GM13977 (cell line): ENCODE measurements around the gene MOCOS.
A peak's percentile ranks its signal among the peaks of the same experiment; 100 is the strongest.

ENCODE experiments used
- DNase-seq: peaks from one replicate; pipeline ENCODE4 v3.0.0; 2012; ENCODE audit warnings: low spot score
- in situ Hi-C: fragments of 300-500 bp; cut with MboI; formaldehyde crosslinking; loops from one replicate; pipeline ENCODE4 v1.12.0; 2022; ENCODE audit warnings: low sequenced_read_pairs, low pct_unique_long_range_greater_than_20kb, mixed read lengths, inconsistent platforms; ENCODE audit not compliant: unreplicated experiment
- TF ChIP-seq, protein P1 (sequence below): IDR thresholded peaks from 2 replicates; pipeline ENCODE4 v1.5.1; 2012; ENCODE audit warnings: mild to moderate bottlenecking, control low read depth; ENCODE audit not compliant: insufficient read depth; ENCODE audit errors: extremely low read depth, missing control alignments

The MOCOS gene

DNA sequence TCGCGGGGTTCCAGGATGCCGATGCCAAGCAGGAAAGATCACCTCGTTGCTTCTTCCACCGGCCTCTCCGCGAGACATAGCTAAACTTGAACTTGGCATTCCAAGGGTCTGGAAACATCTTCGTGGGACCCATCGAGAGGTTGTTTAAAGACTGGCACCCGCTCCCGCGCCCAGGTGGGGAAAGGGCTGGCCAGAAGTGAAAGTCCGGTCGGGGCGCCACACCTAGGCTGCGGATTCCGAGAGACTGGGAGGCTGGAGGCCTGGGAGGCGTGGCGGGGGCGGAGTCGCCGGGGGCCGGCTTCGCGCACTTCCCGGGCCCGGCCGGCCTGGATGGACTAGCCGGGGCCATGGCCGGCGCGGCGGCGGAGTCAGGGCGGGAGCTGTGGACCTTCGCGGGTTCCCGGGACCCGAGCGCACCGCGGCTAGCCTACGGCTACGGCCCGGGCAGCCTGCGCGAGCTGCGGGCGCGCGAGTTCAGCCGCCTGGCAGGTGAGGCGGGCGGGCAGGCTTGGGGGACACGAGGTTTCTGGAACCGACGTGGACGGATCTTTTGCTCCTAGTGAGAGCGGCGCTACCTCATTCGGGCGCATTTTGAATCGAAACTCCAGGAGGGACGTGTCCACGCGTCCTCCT is at the start of gene MOCOS:
TSS of gene MOCOS (plus strand) at position 305 of the 633 bp plus-strand sequence. CDS start at position 348, 43 bp downstream.
- DNase-seq: peak; percentile 84

DNA sequence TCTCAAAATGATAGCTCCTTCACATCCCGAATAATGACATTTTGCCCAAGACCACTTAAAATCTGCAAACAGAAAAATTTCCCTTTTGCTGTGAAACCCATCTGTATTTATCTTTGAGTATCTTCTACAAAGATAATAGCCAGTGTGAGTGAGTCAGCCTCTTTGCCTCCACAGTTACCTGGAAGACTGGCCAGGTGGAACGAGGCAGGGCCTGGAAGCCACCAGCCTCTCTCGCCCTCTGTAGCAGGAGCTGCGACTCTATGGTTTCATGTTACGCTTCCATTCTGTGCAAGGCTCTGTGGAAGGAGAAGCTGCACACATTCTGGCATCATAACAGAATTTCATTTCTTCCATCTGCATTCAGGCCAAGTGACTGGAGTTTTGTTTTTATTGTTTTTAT is 48.1 kb upstream of the MOCOS start:
- in situ Hi-C loops: no loop called here
- no peak for DNase-seq
- TF ChIP-seq, protein P1, sequence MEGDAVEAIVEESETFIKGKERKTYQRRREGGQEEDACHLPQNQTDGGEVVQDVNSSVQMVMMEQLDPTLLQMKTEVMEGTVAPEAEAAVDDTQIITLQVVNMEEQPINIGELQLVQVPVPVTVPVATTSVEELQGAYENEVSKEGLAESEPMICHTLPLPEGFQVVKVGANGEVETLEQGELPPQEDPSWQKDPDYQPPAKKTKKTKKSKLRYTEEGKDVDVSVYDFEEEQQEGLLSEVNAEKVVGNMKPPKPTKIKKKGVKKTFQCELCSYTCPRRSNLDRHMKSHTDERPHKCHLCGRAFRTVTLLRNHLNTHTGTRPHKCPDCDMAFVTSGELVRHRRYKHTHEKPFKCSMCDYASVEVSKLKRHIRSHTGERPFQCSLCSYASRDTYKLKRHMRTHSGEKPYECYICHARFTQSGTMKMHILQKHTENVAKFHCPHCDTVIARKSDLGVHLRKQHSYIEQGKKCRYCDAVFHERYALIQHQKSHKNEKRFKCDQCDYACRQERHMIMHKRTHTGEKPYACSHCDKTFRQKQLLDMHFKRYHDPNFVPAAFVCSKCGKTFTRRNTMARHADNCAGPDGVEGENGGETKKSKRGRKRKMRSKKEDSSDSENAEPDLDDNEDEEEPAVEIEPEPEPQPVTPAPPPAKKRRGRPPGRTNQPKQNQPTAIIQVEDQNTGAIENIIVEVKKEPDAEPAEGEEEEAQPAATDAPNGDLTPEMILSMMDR: no peak

More for the DNA sequence above, at the start of gene MOCOS:
- in situ Hi-C loops: no loop called here
- TF ChIP-seq, protein P1: no peak

GRCh38 chr18:36141576-36141975 is 45.7 kb upstream of the MOCOS start:
- no peak for DNase-seq
- TF ChIP-seq, protein P1: no peak
- in situ Hi-C loops: no loop called here

DNA sequence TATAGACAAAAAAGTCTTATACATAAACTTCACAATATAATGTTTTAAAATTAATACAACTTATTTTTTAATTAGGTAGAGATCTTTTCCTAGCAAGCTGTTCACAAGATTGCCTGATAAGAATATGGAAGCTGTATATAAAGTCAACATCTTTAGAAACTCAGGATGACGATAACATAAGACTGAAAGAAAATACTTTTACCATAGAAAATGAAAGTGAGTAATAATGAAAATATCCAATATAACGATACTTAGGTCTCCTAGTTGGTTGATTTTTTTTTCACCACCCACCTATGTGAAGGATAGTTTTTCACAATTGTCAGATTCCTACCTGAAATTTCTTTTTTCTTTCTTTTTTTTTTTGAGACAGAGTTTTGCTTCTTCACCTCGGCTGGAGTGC is 44.5 kb upstream of the MOCOS start:
- TF ChIP-seq, protein P1: no peak
- DNase-seq: no peak
- in situ Hi-C loops: no loop called here

- TF ChIP-seq, protein P1: no peak
- in situ Hi-C loops: no loop called here
These were observed 43.9 kb upstream of the MOCOS start for GRCh38 chr18:36143391-36143790.

GRCh38 chr18:36149514-36150289 is 37.6 kb upstream of the MOCOS start:
- TF ChIP-seq, protein P1: no peak
- DNase-seq: peak; percentile 50
- in situ Hi-C loops: no loop called here

More at GRCh38 chr18:36143391-36143790, 43.9 kb upstream of the MOCOS start:
- DNase-seq: no peak
